ENCODE data around the gene KCNQ1.

Gene KCNQ1

GRCh38 chr11:2774173-2775082, 329.6 kb downstream of the KCNQ1 start:
- DNase-seq (ENCODE audit: low read depth in 1 of 2, low spot score in 1 of 2): no peak

DNA sequence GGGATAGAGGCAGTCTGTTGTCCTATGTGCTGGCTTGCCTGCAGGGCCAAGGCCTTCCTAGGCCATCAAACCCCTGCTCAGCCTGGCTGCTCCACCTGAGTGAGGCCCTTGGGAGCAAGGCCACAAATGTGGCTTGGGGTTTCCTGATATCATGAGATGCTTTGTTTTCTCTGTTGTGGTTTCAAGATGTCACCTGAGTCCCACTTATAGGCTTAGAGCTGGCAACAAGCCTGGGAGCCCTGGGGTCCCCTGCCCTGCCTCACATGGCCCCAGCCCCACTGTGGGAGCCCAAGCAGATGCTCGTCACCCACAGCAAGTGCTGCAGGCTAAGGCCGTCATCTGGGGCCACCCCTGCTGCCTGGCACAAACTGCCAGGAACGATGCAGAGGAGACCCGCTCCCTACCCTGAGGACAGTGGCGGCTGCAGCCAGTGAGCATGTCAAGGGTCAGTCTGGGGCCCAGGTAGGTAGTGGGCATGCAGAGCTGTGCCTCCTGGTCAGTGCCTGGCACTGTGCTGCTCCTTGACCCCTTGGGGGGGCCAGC, 330.3 kb downstream of the KCNQ1 start:
- no peak for DNase-seq (ENCODE audit: low read depth in 1 of 2, low spot score in 1 of 2)

DNA sequence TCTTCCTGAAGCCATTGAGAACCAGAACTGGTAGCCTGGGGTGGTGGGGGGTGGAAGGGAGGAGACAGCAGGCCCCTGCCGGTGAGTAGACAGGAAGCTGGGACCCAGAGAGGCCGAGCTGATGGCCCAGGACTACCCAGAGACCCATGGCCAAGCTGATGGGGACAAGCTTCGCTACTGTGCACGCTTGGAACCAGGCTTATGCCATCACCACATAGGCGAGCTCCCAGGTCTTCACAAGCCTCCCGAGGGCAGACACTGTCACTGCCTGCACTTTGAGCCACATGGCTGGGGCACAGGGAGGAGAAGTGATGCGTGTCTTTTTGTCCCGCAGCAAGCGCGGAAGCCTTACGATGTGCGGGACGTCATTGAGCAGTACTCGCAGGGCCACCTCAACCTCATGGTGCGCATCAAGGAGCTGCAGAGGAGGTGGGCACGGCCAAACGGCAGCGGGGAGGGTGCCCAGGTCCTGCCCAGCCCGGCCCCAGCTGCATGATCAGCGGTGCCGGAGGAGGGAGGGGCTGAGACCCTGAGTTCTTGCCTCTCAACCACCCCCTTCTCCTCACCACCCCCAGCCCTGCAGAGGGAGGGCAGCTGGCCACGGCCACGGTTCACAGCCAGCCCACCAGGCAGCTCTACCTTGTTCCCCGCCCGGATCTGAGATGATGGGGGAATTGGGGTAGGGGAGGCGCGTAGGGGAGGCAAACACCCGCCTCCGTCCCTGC, 331.0 kb downstream of the KCNQ1 start:
- DNase-seq (ENCODE audit: low read depth in 1 of 2, low spot score in 1 of 2): peak in 1 of 2 donors; percentile 2

- DNase-seq (ENCODE audit: low read depth in 1 of 2, low spot score in 1 of 2): peak in 1 of 2 donors; percentile 2
Observed at GRCh38 chr11:2776351-2777061, 331.7 kb downstream of the KCNQ1 start.

DNA sequence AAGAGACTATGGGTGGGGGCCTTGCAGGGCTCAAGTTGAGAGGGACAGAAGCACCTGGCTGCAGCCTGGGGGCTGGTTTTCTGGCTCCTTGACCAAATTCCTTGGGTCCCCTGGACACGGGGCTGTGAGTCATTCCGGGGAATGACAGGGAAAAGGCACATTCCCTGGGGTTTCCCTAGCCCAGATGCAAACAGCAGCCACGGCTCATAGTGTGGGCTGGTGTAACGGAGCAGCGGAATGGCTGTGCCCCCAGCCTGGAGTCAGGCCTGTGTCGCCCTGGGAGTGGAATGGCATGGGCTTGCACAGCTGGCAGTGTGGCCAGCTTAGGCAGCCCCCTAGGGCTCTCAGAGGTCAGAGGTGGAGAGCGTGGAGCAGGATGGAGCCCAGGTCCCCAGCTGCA, 332.6 kb downstream of the KCNQ1 start:
- no peak for DNase-seq (ENCODE audit: low read depth in 1 of 2, low spot score in 1 of 2)

- peak in 1 of 2 donors; percentile 3 for DNase-seq (ENCODE audit: low read depth in 1 of 2, low spot score in 1 of 2)
Observed at GRCh38 chr11:2777871-2778629, 333.2 kb downstream of the KCNQ1 start.

DNA sequence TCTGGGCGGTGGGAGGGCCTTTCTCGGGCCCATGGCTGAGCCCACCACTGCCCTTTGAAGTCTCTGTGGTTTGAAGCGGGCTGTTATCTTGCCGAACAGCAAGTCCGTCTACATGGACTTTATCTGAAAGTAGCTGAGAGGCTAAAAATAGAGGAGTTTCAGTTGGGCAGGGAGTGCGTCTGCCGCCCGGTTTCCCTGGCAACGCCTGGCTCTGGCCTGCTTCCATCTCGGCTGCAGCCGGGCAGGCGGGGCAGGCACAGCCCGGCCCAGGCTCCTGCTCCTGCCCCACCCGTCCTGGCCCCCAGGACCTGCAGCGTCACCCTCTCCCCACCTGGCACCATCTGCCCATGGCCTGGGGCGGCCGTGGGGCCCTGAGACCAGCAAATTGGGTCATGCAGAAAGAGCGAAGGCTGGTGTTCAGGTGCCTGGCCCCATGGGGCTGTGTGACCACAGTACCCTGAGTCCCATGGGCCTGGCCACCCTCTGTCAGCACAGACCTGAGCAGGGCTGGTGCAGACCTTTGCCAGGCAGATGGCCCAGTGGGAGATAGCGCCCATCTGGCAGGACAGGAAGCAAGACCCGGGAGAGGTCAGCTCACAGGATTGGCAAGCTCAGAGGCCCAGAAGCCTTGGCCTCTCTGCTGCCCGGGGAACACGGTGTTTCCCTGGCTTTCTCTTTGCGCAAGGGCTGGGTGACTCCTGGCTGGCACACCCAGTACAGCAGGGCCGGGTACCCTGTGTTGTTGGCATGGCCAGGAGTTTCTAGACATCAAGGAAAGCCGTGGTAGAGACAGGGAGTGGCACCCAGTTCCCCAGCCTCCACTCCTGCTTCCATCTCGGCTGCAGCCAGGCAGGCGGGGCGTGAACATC, 334.1 kb downstream of the KCNQ1 start:
- DNase-seq (ENCODE audit: low read depth in 1 of 2, low spot score in 1 of 2): peak in 1 of 2 donors; percentile 3

DNA sequence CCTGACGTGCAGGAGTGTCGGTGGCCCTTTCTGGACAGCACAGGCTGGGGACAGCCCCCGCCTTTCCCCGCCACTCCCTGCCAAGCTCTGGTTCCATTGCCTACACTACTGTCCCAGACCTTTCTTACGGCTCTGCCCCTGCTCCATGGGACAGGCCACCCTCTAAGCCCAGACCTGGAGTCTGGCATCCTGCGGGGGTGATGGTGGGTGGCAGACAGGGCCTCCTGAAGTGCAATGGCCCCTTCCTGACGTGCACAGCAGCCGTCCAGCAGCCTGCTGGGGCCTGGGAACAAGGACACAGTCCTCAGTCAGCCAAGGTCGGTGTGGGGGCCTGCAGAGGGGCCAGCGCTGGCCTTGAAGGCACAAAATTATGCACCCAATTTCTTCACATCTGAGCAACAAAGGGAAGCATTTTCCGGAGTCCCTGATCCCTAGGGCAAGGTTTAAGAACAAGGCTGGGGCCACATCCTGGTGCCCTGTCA, 334.7 kb downstream of the KCNQ1 start:
- DNase-seq (ENCODE audit: low read depth in 1 of 2, low spot score in 1 of 2): no peak

GRCh38 chr11:2779981-2780849, 335.4 kb downstream of the KCNQ1 start:
- DNase-seq (ENCODE audit: low read depth in 1 of 2, low spot score in 1 of 2): no peak

GRCh38 chr11:2780850-2781407, 336.1 kb downstream of the KCNQ1 start:
- no peak for DNase-seq (ENCODE audit: low read depth in 1 of 2, low spot score in 1 of 2)

DNA sequence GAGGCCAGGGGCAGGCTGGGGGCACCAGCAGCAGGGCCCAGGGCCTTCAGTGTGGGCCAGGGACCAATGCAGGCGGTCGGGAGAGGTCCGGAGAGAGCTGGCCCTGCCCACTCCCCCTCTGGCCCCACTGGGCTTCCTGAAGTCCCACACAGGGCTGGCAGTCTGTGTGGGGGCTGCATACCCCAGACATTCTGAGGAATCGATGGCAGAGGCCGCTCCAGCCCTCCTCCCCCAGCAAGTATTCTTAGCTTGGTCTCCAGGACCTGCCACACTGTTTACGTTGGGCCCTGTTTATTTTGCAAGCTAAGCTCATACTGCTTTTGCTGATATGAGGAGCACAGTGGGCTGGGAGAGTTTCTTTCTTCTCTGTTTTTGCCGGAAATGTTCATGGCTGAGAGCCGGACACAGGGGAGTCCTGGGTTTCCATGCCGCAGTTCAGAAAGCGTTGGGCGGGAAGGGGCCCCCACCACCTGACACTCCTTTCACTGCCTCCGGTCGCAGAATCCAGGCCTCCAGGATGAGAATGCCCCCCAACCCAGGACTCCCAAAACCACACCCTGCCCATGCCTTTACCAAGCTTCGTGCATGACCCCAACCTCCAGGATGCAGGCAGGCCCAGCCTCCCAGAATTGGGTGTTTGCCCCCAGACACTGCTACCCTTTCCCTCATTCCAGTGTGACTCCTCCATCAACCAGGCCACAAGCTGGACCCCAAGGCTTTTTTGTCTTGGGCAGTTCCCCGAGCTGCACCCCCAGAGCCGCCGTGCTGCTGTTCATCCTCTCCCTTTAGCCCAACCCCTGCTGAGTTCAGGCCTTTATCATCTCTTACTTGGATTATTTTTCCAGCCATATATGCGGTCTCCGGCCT, 336.8 kb downstream of the KCNQ1 start:
- no peak for DNase-seq (ENCODE audit: low read depth in 1 of 2, low spot score in 1 of 2)

DNA sequence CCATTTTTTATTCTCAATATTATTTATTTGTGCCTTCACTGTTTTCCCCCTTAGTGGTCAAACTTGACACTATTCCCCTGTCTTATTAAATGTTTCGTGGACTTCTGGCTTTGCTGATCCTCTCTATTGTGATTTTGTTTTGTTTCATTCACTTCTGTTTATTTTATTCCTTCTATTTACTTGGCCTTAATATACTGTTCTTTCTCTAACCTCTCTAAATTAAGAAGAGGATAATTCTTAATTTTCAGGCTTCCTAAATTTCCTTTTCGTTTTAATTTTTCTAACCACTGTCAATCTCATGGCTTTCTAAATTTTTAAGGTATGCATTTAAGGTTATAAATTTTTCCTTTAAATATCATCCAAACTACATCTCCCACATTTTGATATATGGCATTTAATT, 338.0 kb downstream of the KCNQ1 start:
- no peak for DNase-seq (ENCODE audit: low read depth in 1 of 2, low spot score in 1 of 2)

DNA sequence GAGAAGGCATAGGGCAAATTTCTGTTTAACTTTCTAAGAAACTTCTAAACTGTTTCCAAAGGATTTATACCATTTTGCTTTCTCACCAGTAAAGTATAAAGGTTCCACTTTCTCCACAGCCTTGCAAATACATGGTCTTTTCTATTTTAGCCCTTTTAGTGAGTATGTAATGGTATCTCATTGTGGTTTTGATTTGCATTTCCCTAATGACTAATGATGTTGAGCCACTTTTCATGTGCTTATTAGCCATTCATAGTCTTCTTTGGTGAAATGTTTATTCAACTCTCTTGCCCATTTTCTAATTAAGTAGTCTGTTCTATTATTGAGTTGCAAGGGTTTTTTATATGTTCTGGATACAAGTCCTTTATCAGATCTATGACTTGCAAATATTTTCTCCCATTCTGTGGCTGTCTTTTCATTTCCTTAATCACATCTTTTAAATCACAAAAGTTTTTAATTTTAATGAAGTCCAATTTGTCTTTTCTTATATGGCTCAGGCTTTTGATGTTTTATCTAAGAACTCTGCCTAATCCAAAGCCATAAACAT, 338.8 kb downstream of the KCNQ1 start:
- DNase-seq (ENCODE audit: low read depth in 1 of 2, low spot score in 1 of 2): no peak

GRCh38 chr11:2787816-2788167, 343.0 kb downstream of the KCNQ1 start:
- DNase-seq (ENCODE audit: low read depth in 1 of 2, low spot score in 1 of 2): no peak

DNA sequence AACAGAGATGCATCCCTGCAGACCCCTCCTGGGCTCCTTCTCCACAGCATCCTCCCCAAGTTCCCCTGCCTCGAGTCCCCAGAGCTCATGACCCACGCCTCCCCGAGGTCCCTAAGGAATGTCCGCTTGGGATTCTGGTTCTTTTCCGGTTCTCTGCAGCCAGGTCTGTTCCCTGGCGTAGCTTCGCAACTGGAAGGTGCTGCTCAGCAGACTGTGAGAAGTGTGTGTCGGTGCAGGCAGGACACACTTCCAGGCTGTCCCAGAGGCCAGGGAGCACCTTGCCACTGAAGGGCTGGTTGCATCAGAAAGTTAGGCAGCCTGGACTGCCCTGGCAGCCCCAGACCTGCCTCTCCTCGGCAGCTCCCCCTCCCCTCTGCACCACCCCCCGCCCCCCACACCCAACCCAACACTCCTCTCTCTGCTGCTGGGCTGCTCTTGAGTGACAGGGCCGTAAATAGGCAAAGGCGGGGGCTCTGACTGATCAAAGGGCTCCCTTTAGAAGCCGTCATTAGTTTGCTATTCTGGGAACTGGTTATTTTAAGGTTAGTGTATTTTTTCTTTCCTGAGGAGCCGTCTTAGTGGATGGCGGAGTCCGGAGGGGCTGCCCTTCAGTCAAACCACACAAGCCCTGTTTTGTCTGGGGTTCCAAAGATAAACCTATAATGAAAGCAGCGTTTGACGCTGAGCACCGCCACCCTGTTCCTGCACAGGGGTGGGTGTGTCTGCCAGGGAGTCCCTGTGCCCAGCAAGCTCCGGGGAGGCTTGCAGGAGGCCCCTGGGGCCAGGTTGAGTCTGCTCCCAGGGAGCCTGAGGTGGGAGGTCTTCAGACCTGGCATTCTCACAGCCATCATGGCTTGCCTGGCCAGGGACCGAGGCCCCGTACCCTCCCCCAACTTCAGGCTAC, 343.6 kb downstream of the KCNQ1 start:
- no peak for DNase-seq (ENCODE audit: low read depth in 1 of 2, low spot score in 1 of 2)

- DNase-seq (ENCODE audit: low read depth in 1 of 2, low spot score in 1 of 2): no peak
Observed at GRCh38 chr11:2789331-2789730, 344.5 kb downstream of the KCNQ1 start.
